Anterior cingulate cortex (tissue), 58 donors: Measurements from ENCODE around the gene RNGTT.
"Not testable (repeated sequence)": the region's sequence is repeated elsewhere in the genome, so short reads cannot be mapped to it uniquely, and the experiment has no call there.

Experiments
- DNase-seq, 58 donors: peaks; one replicate each; lab custom pipeline; 2025; lab: John Stamatoyannopoulos, UW

RNGTT gene

DNA sequence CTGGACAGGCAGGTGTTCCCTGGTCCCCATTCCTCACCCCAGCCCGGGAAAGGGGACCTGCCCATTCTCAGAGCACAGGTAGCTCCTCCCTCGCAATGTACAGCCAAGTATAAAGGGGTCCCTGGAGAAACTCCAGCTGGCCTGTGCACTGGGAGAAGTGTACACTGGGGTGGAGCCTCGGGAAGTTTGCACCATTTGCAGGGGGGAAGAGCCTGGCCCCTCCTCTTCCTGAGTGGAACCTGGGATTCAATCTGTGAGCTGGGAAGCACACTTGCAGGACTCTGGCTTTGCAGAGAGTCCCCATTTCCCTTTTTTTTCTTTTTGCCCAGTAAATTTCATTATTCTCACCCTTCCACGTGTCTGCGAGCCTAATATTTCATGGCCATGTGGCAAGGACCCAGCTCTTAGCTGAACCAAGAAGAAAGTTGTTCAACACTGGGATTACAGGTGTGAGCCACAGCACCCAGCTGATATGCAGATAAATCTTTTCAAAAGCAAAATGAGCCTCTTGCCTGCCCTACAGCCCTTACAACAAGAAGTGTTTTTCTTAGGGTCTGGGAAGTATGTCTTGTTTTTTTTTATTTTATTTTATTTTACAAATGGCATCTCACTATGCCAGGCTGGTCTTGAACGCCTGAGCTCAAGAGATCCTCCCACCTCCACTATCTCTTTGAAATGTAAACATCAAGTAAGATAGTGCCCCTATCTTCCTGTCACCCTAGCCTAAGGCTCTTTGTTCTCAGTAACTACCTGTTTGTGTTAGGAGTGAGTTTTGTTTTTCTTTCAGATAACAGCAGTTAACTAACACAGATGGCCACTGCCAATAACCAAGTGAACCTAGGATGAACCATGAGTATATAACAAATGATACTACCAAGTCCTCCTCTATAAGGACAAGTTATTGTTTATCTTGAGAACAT lies 9.3 kb upstream of the RNGTT start:
- DNase-seq: no peak

GRCh38 chr6:88970301-88970700 lies 6.9 kb upstream of the RNGTT start:
- DNase-seq: no peak

DNA sequence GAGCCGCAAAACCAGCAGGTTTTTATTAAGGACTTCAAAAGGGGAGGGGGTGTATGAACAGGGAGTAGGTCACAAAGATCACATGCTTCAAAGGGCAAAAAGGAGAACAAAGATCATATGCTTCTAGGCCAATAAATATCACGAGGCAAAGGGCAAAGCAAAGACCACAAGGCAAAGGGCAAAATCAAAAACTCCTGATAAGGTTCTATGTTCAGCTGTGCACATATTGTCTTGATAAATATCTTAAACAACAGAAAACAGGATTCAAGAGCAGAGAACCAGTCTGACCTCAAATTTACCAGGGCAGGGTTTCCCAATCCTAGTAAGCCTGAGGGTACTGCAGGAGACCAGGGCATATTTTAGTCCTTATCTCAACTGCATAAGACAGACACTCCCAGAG lies 5.8 kb upstream of the RNGTT start:
- DNase-seq: not testable (repeated sequence)

DNA sequence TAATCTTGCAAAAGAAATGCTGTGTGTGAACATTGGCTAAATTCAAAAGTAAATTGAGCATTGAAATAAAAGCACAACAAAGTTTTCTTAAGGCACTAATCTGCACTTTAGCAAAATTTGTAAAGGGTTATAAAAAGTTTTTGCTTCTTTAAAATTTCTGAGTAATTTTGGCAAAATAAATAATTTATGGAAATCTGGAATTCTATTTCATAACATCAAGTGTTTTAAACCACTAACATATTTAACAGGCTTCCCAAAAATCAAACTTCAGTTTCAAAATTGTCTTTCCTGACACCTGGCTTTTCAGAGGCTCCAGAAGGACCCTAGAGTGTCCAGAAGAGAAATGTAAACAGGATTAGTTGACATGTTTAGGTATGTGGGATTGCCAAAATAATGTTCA lies 4.5 kb upstream of the RNGTT start:
- DNase-seq: no peak

DNA sequence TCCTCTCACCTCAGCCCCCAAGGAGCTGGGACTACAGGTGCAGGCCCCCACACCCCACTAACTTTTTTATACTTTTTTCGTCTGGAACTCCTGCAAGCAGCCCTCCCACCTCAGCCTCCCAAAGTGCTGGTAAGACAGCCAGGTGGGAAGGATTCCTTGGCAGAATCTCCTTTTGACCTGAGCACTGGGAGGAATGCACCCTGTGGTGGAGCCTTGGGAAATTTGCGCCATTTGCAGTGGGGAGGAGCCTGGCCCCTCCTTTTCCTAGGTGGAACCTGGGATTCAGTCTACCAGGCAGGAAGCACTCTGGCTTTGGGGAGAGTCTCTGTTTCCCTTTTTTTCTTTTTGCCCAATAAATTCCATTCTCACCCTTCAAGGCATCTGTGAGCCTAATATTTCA lies 2.3 kb upstream of the RNGTT start:
- DNase-seq: no peak

GRCh38 chr6:88964509-88964908 lies 1.1 kb upstream of the RNGTT start:
- no peak for DNase-seq

GRCh38 chr6:88958842-88959241 lies 4.6 kb downstream of the RNGTT start:
- DNase-seq: no peak

DNA sequence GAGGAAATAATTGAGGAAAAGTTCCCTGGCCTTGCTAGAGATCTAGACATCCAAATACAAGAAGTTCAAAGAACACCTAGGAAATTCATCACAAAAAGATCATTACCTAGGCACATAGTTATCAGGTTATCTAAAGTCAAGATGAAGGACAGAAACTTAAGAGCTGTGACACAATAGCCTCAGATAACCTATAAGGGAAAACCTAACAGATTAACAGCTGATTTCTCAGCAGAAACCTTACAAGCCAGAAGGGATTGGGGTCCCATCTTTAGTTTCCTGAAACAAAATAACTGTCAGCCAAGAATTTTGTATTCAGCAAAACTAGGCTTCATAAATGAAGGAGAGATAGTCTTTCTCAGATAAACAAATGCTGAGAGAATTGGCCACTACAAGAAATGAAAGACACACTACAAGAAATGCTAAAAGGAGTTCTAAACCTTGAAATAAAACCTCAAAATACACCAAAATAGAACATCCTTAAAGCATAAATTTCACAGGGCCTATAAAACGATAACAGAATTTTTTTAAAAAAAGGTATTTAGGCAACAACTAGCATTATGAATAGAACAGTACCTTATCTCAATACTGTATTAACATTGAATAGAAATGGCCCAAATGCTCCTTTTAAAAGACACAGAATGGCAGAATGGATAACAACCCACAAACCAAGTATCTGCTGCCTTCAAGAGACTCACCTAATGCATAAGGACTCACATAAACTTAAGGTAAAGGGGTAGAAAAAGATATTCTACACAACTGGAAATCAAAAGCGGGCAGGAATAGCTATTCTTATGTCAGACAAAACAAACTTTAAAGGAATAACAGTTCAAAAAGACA lies 9.7 kb downstream of the RNGTT start:
- no peak for DNase-seq

DNA sequence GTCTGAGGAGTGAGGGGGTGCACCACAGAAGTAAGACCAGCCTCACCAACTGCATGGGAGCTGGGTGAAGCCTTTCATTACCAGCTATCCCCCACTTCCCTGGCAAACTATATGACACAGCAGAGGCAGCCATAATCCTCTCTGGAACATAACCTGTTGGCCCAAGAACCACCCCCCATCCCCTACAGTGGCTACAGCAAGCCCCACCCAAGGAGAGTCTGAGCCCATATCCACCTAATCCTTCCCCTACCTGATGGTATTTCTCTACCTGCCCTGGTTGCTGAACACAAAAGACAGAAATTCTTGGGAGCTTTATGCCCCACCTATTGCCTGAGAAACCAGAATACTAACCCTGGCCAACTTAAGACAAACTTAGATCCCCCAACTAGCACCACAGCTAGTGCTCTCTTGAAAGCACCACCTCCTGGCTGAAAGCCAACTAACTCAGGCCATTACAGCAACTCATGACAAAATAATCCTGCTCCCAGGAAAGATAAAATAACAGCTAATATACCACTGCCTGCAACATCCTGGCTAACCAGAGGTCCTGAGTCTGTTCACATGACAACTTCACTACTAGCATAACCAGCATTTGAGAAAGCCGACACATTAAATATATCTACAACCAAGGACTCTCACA lies 11.2 kb downstream of the RNGTT start:
- no peak for DNase-seq

DNA sequence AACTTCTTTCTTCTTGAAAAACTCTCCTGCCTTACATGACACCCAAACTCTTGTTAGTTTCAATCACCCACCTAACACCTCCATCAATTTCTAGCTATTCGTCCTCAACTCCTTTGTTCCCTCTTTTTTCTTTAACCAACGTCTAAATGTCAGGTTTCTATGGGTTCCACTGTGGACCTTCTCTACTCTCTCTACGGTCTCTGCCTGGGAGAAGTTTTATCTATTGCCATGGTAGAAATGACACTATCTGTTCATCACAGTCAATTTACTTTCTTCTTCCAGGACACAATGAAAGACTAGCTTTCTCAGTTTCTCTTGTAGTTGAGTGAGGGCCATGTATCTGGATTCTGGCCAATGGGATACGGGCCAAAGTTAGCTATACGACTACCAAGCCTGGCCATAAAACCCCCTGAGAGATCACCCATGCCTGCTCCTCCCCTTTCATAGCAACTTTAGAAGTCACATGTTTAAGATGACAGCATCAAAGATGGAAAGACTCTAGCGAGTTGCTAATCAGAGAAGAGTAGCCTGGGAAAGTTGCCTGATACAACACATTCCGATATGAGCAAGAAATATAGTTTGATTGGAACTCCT lies 17.9 kb downstream of the RNGTT start:
- no peak for DNase-seq

GRCh38 chr6:88933521-88933920 lies 29.9 kb downstream of the RNGTT start:
- no peak for DNase-seq

GRCh38 chr6:88932019-88932418 lies 31.4 kb downstream of the RNGTT start:
- DNase-seq: not testable (repeated sequence)

DNA sequence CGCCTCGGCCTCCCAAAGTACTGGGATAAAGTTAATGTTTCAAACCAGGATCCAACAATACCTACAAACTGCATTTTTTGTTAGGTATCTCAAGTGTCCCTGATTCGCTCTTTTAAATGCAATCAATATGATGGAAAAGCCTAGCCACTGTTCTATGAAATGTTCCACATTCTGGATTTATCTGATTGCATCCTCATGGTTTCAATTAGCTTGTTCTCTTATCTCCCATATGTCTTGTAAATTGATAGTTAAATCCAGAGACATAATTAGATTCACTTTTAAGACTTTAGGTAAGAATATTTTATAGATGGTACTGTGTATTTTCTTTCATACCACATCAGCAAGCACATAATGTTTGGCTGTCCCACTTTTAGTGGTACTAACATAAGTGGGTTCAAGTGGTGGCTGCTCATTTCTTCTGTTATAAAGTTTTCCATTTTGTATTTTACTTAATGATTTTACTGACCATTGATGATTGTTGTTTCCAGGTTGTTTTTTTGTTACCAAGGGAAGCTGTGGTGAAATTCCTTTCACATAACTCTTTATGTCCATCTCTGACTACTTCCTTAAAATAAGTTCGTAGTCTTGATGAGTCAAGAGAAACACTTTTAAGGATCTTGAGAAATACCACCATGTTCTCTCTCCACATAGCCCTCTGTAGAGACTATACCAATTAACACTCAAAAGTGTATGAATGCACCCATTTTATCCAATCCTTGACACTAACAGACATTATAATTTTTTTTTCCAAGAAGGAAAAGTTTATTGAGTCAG lies 40.5 kb downstream of the RNGTT start:
- no peak for DNase-seq

GRCh38 chr6:88921734-88922133 lies 41.7 kb downstream of the RNGTT start:
- no peak for DNase-seq

GRCh38 chr6:88920774-88921733 lies 42.4 kb downstream of the RNGTT start:
- no peak for DNase-seq

DNA sequence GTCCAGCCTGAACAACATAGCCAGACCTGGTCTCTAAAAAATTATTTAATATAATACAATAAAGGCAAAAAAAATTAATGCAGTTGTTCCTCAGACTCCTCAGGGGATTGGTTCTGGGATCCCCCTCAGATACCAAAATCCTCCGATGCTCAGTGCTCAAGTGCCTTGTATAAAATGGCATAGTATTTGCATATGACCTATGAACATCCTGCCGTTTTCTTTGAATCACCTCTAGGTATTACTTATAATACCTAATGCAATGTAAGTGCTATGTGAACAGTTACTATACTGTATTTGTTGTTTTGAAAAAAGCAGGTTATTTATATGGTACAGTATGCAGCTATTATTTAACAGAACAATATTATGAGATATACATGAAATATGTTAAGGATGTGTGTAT lies 43.3 kb downstream of the RNGTT start:
- no peak for DNase-seq

- DNase-seq: no peak
These were observed 44.4 kb downstream of the RNGTT start for GRCh38 chr6:88919032-88919431.

DNA sequence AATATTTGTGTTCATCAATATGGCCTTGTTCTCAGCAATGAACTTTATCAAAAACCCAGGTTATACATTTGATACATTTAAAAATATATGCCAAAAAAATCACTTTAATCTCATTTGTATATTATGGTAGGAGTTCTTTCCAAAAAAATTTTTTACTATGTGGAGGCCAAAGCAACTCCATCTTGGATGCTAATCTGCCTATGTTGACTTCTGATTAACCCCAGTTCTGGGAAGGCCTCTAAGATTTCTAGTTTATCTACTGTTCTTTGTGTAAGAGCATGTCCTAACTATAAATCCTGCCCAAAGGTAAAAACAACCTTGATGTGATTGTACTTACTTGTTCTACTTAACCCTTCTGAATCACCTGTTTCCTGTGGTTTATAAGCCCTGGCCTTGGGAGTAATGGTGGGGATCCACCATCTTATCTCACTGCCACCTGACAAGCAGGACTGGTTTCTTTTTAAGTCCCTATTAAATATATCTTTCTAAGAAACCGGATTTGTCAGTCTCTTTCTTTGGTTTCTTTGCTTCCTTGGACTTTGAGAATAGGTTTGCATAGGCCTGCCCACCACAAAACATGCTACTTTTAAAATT lies 46.7 kb downstream of the RNGTT start:
- DNase-seq: no peak
